Inferior parietal cortex (tissue), 1 donor: ENCODE data around the gene CRIP3.

Source experiments
- DNase-seq: peaks from one replicate; pipeline ENCODE4 v3.0.0-alpha.2; 2016; ENCODE audit errors: extremely low spot score

The CRIP3 gene

GRCh38 chr6:43273707-43274106, 34.9 kb downstream of the CRIP3 start:
- no peak for DNase-seq

- DNase-seq: no peak
These were observed 36.7 kb downstream of the CRIP3 start for GRCh38 chr6:43271944-43272343.

GRCh38 chr6:43271103-43271815, 37.4 kb downstream of the CRIP3 start:
- no peak for DNase-seq

GRCh38 chr6:43269273-43270007, 39.2 kb downstream of the CRIP3 start:
- DNase-seq: no peak

GRCh38 chr6:43268782-43269272, 39.8 kb downstream of the CRIP3 start:
- no peak for DNase-seq

- peak; percentile 79 for DNase-seq
These were observed 40.3 kb downstream of the CRIP3 start for GRCh38 chr6:43268355-43268700.

- DNase-seq: no peak
These were observed 40.8 kb downstream of the CRIP3 start for GRCh38 chr6:43267619-43268354.

GRCh38 chr6:43265564-43265963, 43.1 kb downstream of the CRIP3 start:
- no peak for DNase-seq

GRCh38 chr6:43264599-43265145, 44.0 kb downstream of the CRIP3 start:
- no peak for DNase-seq

GRCh38 chr6:43263314-43264178, 45.1 kb downstream of the CRIP3 start:
- DNase-seq: peak; percentile 58

- no peak for DNase-seq
These were observed 45.8 kb downstream of the CRIP3 start for GRCh38 chr6:43262780-43263313.

- DNase-seq: no peak
These were observed 46.4 kb downstream of the CRIP3 start for GRCh38 chr6:43262000-43262779.

GRCh38 chr6:43261198-43261597, 47.4 kb downstream of the CRIP3 start:
- no peak for DNase-seq

- DNase-seq: no peak
These were observed 47.8 kb downstream of the CRIP3 start for GRCh38 chr6:43260791-43261190.

GRCh38 chr6:43258807-43259686, 49.6 kb downstream of the CRIP3 start:
- no peak for DNase-seq

GRCh38 chr6:43258180-43258579, 50.4 kb downstream of the CRIP3 start:
- DNase-seq: no peak

- no peak for DNase-seq
These were observed 51.1 kb downstream of the CRIP3 start for GRCh38 chr6:43257367-43258145.

GRCh38 chr6:43256670-43257366, 51.8 kb downstream of the CRIP3 start:
- no peak for DNase-seq
